ENCODE results near the gene MTERF4.
"Not testable (repeated sequence)": the region's sequence is repeated elsewhere in the genome, so short reads cannot be mapped to it uniquely, and the experiment has no call there.

The MTERF4 gene

DNA sequence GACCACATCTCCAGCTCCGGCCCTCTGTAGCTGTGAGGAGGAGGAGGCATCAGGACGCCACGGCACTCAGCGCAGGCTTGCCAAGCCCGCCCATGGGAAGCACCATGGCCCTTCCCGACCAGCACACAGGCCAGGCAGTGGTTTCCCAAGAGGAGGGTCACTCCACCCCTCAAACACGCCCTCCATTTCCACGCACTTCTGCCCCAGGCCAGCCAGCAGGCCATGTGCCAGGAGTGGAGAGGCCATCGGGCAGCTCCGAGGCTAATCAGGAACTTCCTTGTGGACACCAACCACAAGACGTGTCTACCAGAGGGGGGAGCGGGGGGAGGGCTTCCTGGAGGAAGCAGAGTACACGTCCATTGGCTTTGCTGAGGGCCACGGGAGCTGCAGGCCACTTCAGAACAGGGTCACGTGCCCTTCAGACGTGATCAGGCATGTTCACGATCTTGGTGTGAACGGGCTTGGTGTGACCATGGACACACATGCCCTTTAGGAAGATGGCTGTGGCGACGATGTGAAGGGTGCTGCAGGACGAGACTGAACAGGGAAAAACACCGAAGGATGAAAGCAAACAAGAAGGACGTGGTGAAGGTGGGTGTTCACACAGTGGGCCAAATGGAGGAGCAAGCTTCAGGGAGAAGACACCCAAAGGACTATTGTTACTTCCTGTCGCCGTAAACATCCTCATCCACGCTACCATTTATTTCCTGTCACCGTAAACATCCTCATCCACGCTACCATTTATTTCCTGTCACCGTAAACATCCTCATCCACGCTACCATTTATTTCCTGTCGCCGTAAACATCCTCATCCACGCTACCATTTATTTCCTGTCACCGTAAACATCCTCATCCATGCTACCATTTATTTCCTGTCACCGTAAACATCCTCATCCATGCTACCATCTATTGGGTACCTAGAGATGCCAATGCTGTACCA lies 6.5 kb upstream of the MTERF4 start:
- no peak overlapping the region for H3K27ac ChIP-seq (replicated peaks)
- no peak for DNase-seq (ENCODE audit: low read depth in 1 of 2, low spot score in 1 of 2)
- H3K4me3 ChIP-seq (replicated peaks; ENCODE audit: insufficient read depth, low read length): no peak overlapping the region
- no peaks in the 10 kb centered on the region for H3K27me3 ChIP-seq (ENCODE audit: insufficient read depth, poor library complexity, severe bottlenecking)
- TF ChIP-seq, protein P1, sequence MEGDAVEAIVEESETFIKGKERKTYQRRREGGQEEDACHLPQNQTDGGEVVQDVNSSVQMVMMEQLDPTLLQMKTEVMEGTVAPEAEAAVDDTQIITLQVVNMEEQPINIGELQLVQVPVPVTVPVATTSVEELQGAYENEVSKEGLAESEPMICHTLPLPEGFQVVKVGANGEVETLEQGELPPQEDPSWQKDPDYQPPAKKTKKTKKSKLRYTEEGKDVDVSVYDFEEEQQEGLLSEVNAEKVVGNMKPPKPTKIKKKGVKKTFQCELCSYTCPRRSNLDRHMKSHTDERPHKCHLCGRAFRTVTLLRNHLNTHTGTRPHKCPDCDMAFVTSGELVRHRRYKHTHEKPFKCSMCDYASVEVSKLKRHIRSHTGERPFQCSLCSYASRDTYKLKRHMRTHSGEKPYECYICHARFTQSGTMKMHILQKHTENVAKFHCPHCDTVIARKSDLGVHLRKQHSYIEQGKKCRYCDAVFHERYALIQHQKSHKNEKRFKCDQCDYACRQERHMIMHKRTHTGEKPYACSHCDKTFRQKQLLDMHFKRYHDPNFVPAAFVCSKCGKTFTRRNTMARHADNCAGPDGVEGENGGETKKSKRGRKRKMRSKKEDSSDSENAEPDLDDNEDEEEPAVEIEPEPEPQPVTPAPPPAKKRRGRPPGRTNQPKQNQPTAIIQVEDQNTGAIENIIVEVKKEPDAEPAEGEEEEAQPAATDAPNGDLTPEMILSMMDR (IDR thresholded peaks at IDR 0.05; ENCODE audit: insufficient read depth, low read length): no peak
- no peak for TF ChIP-seq POLR2AphosphoS5 (IDR thresholded peaks at IDR 0.05; ENCODE audit: low read depth)
- TF ChIP-seq, protein P2, sequence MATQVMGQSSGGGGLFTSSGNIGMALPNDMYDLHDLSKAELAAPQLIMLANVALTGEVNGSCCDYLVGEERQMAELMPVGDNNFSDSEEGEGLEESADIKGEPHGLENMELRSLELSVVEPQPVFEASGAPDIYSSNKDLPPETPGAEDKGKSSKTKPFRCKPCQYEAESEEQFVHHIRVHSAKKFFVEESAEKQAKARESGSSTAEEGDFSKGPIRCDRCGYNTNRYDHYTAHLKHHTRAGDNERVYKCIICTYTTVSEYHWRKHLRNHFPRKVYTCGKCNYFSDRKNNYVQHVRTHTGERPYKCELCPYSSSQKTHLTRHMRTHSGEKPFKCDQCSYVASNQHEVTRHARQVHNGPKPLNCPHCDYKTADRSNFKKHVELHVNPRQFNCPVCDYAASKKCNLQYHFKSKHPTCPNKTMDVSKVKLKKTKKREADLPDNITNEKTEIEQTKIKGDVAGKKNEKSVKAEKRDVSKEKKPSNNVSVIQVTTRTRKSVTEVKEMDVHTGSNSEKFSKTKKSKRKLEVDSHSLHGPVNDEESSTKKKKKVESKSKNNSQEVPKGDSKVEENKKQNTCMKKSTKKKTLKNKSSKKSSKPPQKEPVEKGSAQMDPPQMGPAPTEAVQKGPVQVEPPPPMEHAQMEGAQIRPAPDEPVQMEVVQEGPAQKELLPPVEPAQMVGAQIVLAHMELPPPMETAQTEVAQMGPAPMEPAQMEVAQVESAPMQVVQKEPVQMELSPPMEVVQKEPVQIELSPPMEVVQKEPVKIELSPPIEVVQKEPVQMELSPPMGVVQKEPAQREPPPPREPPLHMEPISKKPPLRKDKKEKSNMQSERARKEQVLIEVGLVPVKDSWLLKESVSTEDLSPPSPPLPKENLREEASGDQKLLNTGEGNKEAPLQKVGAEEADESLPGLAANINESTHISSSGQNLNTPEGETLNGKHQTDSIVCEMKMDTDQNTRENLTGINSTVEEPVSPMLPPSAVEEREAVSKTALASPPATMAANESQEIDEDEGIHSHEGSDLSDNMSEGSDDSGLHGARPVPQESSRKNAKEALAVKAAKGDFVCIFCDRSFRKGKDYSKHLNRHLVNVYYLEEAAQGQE (IDR thresholded peaks at IDR 0.05; ENCODE audit: insufficient replicate concordance, low read depth): no peak
- no peak for TF ChIP-seq GABPA (IDR thresholded peaks at IDR 0.05; ENCODE audit: low read depth)
- no peak for TF ChIP-seq SPI1 (IDR thresholded peaks at IDR 0.05; ENCODE audit: borderline replicate concordance, low read depth)

DNA sequence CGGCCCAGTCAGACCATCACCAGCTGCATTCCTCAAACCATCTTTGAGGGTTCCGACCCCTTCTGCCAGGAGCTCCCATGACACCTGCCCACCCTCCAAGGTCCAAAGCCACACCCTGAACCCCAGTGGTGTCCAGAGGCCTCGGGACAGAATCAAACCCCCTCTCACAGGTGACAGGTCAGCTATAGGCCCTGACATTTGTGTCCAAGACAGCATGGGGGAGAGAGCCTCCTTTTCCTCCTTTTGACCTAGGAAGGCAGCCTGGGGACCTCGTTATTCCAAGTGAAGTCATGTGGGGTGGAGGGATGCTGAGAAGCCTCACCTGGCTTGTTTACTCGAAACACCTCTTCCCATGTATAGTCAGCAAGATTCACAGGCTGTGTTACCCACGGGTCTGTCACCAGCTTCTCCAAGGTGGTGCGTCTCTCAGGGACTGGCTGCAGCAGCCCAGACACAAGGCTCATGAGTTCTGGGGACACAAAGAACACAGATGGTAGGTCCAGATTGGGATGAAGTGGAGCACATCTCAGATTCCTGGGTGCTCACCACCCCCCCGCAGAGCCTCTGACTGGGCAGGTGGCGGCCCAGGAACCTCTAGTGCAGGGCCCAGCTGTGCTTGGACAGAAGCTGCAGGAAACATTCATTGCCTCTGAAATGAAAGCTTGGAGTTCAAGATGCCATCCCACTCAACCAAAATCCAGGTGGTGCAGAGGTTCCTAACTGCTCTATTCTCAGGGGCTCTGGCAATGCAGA lies 5.1 kb upstream of the MTERF4 start:
- H3K4me3 ChIP-seq (replicated peaks; ENCODE audit: insufficient read depth, low read length): no peak overlapping the region
- H3K27ac ChIP-seq (replicated peaks): no peak overlapping the region
- TF ChIP-seq, protein P1 (IDR thresholded peaks at IDR 0.05; ENCODE audit: insufficient read depth, low read length): no peak
- TF ChIP-seq POLR2AphosphoS5 (IDR thresholded peaks at IDR 0.05; ENCODE audit: low read depth) (no peak), SPI1 (IDR thresholded peaks at IDR 0.05; ENCODE audit: borderline replicate concordance, low read depth) (no peak), GABPA (IDR thresholded peaks at IDR 0.05; ENCODE audit: low read depth) (no peak)
- TF ChIP-seq, protein P2 (IDR thresholded peaks at IDR 0.05; ENCODE audit: insufficient replicate concordance, low read depth): no peak
- no peaks in the 10 kb centered on the region for H3K27me3 ChIP-seq (ENCODE audit: insufficient read depth, poor library complexity, severe bottlenecking)
- DNase-seq (ENCODE audit: low read depth in 1 of 2, low spot score in 1 of 2): no peak

DNA sequence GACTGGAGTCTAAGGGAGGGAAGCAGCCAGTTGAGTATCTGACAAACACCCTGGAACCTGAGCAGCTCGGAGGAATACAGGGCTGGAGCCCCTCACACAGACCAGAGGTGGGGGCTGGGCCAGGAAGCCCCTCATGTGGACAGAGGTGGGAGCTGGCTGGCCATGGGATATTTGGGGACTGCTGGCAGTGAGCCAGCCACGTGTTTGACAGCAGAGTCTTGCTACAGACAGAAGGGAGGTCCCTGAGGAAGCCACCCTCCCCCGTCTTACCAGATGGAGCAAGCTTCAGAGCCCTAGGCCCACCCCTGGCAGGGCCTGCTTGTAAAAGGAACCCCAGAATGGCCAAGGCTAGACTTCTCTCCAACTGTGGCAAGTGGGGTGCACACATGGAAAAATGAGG lies 3.6 kb upstream of the MTERF4 start:
- Histone ChIP-seq H3K27me3 (ENCODE audit: insufficient read depth, poor library complexity, severe bottlenecking) (no peaks in the 10 kb centered on the region), H3K27ac (replicated peaks) (no peak overlapping the region), H3K4me3 (replicated peaks; ENCODE audit: insufficient read depth, low read length) (no peak overlapping the region)
- DNase-seq (ENCODE audit: low read depth in 1 of 2, low spot score in 1 of 2): no peak
- no peak for TF ChIP-seq POLR2AphosphoS5 (IDR thresholded peaks at IDR 0.05; ENCODE audit: low read depth)
- no peak for TF ChIP-seq SPI1 (IDR thresholded peaks at IDR 0.05; ENCODE audit: borderline replicate concordance, low read depth)
- TF ChIP-seq, protein P1 (IDR thresholded peaks at IDR 0.05; ENCODE audit: insufficient read depth, low read length): no peak
- TF ChIP-seq, protein P2 (IDR thresholded peaks at IDR 0.05; ENCODE audit: insufficient replicate concordance, low read depth): no peak
- no peak for TF ChIP-seq GABPA (IDR thresholded peaks at IDR 0.05; ENCODE audit: low read depth)

DNA sequence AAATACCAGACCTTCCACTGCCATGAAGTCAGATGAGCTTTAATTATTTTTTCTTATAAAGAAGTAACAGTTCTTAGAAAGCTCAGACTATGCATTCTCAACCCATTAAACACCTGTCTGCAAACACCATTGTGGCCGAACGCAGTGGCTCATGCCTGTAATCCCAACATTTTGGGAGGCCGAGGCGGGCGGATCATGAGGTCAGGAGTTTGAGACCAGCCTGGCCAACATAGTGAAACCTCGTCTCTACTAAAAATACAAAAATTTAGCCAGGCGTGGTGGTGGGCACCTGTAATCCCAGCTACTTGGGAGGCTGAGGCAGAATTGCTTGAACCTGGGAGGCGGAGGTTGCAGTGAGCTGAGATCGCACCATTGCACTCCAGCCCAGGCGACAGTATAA lies 2.5 kb upstream of the MTERF4 start:
- not testable (repeated sequence) for H3K27me3 ChIP-seq (ENCODE audit: insufficient read depth, poor library complexity, severe bottlenecking); H3K27ac ChIP-seq (replicated peaks); DNase-seq (ENCODE audit: low read depth in 1 of 2, low spot score in 1 of 2); H3K4me3 ChIP-seq (replicated peaks; ENCODE audit: insufficient read depth, low read length)

Data from HL-60 (cell line).